GM03348 (cell line): ENCODE measurements around the gene ACVR1.

Source experiments
- DNase-seq: peaks from one replicate; pipeline ENCODE4 v3.0.0; 2012; ENCODE audit warnings: low spot score

The ACVR1 gene

GRCh38 chr2:157699806-157700205 is 176.3 kb downstream of the ACVR1 start:
- no peak for DNase-seq

DNA sequence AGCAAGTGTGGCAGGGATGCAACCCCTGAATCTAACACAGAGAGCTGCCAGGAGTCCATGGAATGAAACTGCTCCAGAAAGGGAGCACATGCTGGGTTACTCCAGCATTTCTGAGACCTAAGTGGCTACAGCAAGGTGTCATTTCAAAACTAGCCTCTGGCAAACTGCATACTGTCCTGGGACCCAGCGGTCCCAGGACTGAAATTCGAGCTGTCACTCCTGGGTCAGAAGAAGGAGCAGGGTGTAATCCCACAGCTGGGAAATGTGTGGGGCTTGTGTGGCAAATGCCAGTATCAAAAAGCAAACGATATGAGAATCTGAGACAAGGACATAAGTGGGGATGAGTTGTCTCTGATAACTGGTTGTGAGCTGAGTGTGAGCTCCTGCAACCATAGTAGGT is 177.1 kb downstream of the ACVR1 start:
- no peak for DNase-seq

- no peak for DNase-seq
These were observed 177.7 kb downstream of the ACVR1 start for GRCh38 chr2:157698430-157698829.

- DNase-seq: peak; percentile 26
These were observed 180.1 kb downstream of the ACVR1 start for GRCh38 chr2:157696036-157696435.

- peak; percentile 74 for DNase-seq
These were observed 183.4 kb downstream of the ACVR1 start for GRCh38 chr2:157692768-157693167.

GRCh38 chr2:157691695-157692094 is 184.4 kb downstream of the ACVR1 start:
- DNase-seq: no peak

- DNase-seq: no peak
These were observed 185.0 kb downstream of the ACVR1 start for GRCh38 chr2:157691131-157691530.
